ENCODE results near the gene MANSC1. TPM values are rescaled to one million over a fixed set of nuclear protein-coding genes. Genes with fewer than 3 reads are reported as not detected.

Gene MANSC1
- 4.1 and 10.0 TPM in 2 replicates for total RNA-seq

GRCh38 chr12:12349711-12350665 is at the start of gene MANSC1:
Gene MANSC1 (minus strand): TSS chr12:12350242. CDS start chr12:12343314, 6,928 bp downstream.

GRCh38 chr12:12356896-12357718 is 7.1 kb upstream of the MANSC1 start, which contains the start of gene BORCS5:
Gene BORCS5 (plus strand): TSS chr12:12357078. CDS start chr12:12357452, 374 bp downstream.

Other genes with a start within 250 kb of the MANSC1 start
- gene LRP6, start 83.2 kb downstream of the MANSC1 start, total RNA-seq = 11.2 and 13.9 TPM in 2 replicates
- gene BORCS5, start 6.8 kb upstream of the MANSC1 start, total RNA-seq = 10.0 and 15.4 TPM in 2 replicates
- gene DUSP16, start 212.6 kb upstream of the MANSC1 start, total RNA-seq = 2.5 and 4.0 TPM in 2 replicates